H54 (cell line): ENCODE measurements around the gene ATXN7L1.
"Not testable (repeated sequence)": the region's sequence is repeated elsewhere in the genome, so short reads cannot be mapped to it uniquely, and the experiment has no call there.

ENCODE experiments used
- DNase-seq: peaks from one replicate; pipeline ENCODE4 v3.0.0; 2011; ENCODE audit warnings: low spot score, mixed read lengths; ENCODE audit not compliant: insufficient read length
- FAIRE-seq: peaks from 3 replicates; lab custom pipeline; 2011; peaks lifted over from hg19 to GRCh38; lab: Jason Lieb, UNC
- POLR2A ChIP-seq: IDR thresholded peaks from 2 replicates; pipeline ENCODE4 v1.6.1; 2011; ENCODE audit warnings: low read depth, mild to moderate bottlenecking, low read length

The ATXN7L1 gene

DNA sequence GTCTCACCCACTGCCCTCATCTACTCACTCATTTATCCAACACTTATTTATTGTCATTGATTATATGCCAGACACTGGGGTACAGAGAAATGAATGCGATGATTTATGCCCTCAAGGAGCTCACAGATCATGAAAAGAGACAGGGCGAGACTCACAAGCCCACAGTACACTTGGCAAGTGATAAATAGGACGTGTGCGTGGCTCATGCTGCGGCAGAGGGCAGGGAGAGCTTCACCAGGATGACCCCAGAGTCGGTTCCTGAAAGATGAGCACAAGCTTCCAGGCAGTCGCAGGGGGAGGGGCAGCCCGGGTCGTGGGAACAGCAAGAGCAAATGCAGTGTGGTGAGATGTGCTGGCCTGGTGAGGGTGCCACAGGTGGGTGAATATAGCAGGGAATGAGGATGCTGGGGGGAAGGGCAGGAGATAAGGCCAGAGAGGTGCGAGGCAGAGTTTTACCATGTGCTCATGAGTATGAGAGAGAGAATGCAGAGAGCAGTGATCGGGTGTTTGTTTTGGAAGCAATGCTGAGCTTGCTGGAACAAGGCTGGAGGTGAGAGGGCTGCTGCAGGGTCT, 70.9 kb downstream of the ATXN7L1 start:
- DNase-seq (no peak), FAIRE-seq (no peak)
- no peak for TF ChIP-seq POLR2A

DNA sequence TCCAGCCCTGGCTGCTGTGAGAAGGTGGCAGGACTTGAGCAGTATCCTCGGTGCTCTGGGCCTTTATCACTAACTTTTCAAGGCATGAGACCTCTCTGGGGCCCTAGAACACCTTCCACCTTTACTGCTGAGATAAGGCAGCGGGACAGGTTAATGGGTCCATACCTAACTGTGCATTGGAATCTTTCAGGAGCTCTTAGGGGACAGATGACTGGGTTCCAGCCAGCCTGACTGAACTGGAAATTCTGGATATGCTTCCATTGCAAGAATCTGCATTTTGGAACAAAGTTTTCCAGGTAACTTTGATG, 73.0 kb downstream of the ATXN7L1 start:
- no peak for TF ChIP-seq POLR2A
- FAIRE-seq (no peak), DNase-seq (no peak)

DNA sequence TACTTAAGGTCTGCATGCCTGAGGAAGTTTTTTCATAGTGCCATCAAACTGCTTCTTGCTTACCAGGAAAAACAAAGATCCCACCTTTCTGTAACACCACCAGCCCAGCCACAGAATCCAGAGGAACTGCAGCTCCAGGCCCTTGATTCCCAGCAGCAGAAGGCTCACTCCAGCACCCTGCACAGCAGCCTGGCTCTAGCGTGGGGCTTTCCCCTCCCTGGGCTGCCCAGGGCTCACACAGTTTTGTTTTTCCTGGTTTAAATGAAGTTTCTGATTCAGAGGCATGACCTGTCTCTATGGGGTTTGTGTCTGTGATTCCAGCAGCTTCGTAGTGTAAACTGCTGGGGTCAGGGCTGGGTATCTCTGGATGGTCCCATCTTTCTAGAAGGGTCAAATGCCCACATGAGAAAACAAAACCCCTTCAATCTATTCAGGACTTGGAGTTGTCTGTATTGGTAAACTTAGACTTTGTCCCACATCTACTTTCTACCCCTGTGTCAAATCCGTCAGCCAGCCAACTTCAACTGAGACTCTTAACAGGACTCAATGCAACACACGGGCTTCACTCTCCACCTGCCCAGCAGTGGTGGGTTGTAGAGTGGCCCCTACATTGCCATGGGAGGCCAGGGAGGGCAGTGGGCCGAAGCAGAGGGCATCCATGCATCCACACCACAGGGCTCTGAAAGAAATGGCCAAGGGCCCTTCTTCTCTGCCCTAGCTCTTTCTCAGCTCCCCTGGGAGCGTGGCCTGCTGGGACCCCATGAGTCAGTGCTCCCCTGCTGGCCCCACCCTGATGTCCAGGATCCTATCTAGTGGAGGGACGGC, 73.6 kb downstream of the ATXN7L1 start:
- TF ChIP-seq POLR2A = no peak
- no peak for DNase-seq
- FAIRE-seq = no peak

DNA sequence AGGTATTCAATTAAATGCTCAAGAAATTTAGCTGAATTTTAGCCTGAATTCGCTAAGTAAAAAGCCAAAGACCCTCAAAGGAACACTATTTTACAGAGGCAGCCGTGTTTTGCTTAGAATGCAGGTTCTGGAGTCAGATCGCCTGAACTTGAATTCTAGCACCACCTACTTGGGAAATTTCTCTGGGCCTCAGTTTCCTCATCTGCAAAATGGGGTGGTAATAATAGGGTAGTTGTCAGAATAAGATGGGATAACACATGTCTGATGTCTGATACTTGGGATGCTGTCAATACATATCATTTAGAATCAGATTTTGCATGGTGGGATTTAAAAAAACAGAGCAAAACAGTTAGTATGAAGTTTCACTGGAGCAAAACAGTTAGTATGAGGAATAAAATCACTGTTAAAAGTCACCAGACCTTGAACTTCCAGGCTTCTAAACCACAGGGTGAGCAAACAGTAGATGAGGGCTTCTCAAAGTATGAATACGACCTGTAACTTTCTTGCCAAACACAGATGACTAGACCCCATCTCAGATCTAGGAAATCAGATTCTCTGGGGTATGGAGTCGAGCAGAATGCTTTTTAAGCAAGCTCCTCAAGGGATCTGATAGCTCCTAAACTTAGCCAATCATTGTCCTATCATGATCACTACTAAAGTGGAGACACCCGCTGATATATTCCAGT, 75.4 kb downstream of the ATXN7L1 start:
- DNase-seq = no peak
- no peak for TF ChIP-seq POLR2A
- no peak for FAIRE-seq

DNA sequence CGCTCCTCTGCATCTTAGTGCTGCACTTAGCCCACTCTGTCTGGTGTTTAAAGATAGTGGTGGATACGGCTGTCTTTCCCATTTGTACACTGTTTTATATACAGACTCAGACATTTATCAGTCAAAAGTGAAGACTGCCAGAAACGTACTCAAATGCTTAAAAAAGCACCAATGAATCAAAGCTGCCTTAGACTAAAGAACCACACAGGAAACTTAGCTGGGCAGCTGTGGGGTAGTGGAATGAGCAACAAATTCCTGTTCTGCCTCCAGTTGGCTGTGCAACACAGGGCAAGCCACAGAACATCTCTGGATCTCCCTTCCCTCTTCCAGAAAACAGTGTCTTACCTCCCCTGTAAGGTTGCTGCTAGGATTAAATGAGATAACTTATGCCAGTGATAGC, 76.0 kb downstream of the ATXN7L1 start:
- no peak for DNase-seq
- no peak for TF ChIP-seq POLR2A
- FAIRE-seq = no peak

DNA sequence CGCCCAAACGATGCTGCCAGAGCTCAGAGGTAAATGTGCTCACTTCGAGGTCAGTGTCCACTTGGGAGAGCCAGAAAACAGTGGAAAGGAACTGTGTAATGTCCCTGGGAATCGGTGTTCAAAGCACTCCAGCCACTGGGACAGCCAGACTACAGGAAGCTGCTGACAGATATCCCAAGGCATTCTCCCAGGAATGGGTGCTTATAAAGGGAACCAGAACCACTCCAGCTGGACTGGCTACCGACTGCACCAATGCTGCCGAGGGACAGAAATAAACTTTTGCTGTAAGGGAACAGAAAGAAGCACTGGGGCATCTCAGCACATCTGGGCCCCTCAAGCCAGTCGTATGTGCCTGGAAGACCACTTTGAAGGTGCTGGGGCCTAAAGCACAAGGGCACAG, 76.7 kb downstream of the ATXN7L1 start:
- DNase-seq = no peak
- FAIRE-seq = no peak
- no peak for TF ChIP-seq POLR2A

DNA sequence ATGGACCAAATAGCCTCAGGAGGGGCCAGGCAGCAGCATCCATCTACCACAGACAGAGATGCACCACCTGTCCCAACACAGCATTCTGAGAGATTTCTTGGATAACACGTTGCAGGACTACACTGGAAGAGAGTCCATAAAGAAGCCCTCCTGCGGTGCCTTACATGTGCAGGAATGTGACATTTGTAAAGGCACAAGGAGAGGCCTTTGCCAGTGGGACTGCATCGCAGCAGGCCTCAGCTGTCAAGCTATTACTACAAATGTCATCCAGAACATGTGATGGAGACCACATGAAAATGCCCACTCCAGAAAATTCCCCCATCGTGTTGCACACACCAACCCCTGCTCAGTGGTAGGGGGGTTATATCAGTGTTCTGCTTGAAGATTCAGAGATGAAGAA, 77.4 kb downstream of the ATXN7L1 start:
- TF ChIP-seq POLR2A = no peak
- FAIRE-seq (no peak), DNase-seq (no peak)

DNA sequence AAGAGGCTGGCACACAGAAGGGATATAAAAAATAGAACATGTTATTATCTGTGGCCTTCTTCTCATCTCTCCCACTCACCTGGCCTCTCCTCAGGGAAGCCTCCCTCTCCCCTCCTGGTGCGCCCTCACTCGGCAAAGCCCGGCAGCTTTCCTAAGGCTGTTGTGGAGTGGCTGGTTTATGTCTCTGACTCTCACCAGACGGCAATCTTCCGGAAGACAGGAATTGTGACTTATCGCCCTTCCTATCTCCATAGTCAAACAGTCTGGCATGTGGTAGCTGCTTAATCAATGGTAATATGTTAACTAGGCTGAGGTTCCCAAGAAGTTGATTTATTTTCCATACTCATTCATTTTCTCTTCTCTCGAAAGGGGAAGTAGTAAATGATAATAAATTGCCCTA, 78.7 kb downstream of the ATXN7L1 start:
- DNase-seq (no peak), FAIRE-seq (no peak)
- no peak for TF ChIP-seq POLR2A

DNA sequence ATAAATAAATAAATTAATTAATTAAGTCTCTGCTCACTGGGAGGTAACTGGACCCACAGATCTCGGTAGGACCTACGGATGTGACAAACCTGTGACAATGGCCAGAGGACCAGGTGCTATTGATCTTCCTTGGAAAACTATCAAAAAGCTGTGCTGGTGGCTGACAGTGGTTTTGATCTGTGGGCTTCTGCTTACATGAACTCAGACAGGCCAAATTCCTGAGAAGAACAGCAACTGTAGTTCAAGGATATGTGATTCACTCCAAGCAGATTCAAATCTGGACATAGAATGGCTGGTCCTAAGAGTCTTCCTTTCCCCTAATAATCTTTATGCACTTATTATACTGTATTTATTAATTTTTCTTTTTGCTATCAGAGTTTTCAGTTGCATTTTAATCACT, 80.0 kb downstream of the ATXN7L1 start:
- FAIRE-seq (no peak), DNase-seq (no peak)
- no peak for TF ChIP-seq POLR2A

DNA sequence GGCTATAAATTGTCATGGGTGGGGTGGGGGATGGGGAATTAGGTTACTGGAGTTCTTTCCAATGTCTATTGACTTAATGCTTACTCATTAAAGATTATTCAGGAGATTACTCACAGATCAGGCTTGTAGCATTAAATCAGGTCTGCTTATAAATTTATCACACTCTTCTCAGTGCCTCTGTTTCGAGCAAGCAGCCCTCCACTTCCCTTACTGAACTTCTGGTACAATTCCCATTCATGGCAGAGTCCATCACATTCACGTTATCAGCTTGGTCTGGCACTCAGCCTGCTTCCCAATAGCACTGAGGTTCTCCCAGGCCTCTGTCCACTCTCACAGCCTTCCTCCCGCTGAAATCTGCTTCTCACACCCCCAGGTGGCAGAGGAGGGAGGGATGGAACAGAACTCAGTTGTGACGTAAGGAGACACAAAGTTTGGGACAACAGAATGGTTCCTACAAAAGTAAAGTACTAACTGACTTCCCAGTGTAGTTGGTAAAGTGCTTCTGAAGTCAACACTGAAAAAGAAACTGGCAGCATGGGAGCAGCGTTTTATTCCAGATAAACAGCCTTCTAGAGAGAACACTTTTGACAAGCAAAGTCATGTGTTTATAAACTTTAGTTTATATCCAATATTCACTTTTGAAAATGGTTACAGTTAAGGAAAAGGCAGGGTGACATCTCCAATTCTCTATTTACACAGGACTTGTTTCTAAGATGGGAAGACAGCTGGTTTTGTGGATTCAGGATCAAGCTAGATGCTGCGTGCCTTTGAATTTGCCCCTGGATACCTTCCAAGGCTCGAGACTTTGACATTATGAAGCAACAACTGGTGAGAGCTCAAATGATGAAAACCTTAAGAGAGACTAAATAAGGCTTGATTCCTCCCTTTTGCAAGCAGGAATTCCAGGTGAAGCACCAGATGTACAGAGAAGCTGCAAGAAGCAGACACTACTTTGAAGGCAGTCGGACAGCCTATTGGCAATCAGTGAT, 81.4 kb downstream of the ATXN7L1 start:
- DNase-seq = no peak
- TF ChIP-seq POLR2A = no peak
- no peak for FAIRE-seq

DNA sequence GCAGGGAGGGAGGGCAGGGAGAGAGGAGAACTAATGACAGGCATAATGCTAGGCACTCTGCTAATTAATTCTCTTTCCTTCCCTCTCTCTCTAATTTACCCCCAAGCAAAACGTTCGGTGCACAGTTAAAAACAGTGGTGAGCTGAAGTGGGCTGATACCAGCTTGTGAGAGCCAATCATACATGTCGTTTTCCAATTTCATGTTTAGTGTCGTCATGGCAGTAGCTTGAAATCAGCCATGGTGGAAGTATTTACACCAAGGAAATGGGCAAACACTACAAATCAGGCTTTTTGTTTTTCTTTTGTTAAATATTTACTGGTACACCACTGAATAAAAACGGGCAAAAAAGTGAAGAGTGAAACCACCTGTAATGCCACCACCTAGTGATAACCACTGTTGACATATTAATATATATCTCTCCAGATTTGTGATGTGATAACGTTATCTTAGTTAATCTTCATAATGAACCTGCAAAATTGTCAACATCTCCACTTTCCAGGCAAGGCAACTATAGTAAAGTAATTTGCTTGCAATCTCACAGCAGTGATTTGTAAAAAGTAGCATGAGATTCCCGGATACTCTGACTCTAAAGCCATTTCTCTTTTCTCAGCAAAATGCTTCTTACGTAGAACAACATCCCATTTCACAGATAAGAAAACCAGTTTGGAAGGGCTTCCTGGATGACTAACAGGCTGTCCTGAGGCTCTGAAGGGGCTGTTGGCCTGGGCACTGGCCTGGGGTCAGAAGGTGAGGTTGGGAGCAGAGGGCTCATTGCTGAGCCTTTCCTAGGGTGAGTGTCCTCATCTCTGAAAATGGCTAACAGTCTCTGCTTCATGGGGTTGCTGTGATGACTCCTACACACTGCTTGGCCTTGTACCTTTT, 83.7 kb downstream of the ATXN7L1 start:
- no peak for DNase-seq
- FAIRE-seq = no peak
- TF ChIP-seq POLR2A = no peak

DNA sequence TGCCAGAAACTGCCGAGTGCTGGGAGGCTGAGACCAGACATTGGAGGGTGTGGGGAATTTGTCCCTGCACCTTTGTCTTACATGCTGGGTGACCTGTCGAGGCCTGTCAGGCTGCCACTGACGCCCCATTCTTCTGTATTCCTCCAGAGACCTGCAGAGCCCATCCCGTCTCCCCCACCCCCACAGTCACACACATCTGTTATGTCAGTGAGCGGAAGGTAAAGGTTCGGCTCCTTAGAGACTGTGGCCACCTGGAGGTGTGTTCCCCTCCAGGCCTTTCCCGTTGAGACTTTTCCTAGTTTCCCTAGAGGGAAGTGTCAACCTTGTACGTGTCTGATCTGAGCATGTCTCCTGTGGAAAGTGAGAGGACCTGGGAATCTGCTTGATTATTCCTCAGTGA, 84.5 kb downstream of the ATXN7L1 start:
- DNase-seq = no peak
- FAIRE-seq = no peak

DNA sequence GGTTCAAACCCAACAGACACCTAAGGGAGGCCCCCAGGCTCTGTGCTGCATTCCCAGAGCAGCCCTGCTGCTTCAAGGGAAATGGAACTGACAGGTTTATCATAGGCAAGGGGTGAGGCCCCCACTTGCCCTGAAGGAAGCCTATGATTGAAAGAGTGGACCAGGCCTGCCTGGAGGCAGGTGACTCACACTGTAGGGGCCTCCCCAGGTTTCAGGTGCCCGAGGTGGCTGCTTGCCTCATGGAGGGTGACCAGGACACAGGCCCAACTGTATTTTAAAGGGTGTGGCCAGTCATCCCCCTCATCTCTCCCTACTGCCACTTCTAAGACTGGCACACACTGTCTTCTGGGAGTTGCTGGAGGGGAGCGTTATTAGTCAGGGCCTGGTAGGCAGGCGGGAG, 85.4 kb downstream of the ATXN7L1 start:
- DNase-seq = no peak
- no peak for FAIRE-seq
- TF ChIP-seq POLR2A = no peak

More for the DNA sequence above, 84.5 kb downstream of the ATXN7L1 start:
- TF ChIP-seq POLR2A = no peak

DNA sequence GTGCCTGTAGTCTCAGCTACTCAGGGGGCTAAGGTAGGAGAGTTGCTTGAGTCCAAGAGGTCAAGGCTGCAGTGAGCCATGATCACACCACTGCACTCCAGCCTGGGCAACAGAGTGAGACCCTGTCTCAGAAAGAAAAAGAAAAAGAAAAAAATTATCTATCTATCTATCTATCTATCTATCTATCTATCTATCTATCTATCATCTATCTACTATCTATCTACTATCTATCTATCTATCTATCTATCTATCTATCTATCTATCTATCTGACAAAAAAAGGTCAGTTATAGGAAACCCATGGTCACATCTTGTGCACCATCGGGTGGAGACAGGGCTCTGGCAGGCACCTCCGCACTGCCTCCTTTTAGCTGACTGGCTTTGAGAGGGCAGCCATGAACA, 85.9 kb downstream of the ATXN7L1 start:
- FAIRE-seq, DNase-seq: not testable (repeated sequence)
